HCT116 (cell line): Measurements from ENCODE around the gene HMCN2.

Source experiments
- CTCF ChIP-seq, 3 experiments: fragments of 200-600 bp in 1 of 3; sonication (generic) in 1 of 3; IDR thresholded peaks in 2 of 3; conservative IDR thresholded peaks in 1 of 3; 2 replicates each; pipeline ENCODE4 v1.5.1; 2012 to 2017; ENCODE audit warnings: low read depth in 2 of 3, low read length in 2 of 3, antibody characterized with exemption in 1 of 3, borderline replicate concordance in 1 of 3, control low read depth in 1 of 3, mild to moderate bottlenecking in 1 of 3, mixed read lengths in 1 of 3, mixed run types in 1 of 3, moderate library complexity in 1 of 3; ENCODE audit not compliant: insufficient read depth in 1 of 3
- POLR2AphosphoS5 ChIP-seq: IDR thresholded peaks from 2 replicates; pipeline ENCODE4 v1.6.1; 2011; ENCODE audit warnings: mild to moderate bottlenecking, low read depth, low read length, moderate library complexity
- SIN3A ChIP-seq: IDR thresholded peaks from 2 replicates; pipeline ENCODE4 v1.6.1; 2012; ENCODE audit warnings: low read depth
- SRF ChIP-seq: IDR thresholded peaks from 2 replicates; pipeline ENCODE4 v1.6.1; 2012; ENCODE audit warnings: low read depth
- ZNF274 ChIP-seq: fragments of 200-500 bp; sonication (Bioruptor generic); IDR thresholded peaks from 2 replicates; pipeline ENCODE4 v1.6.1; 2014; ENCODE audit warnings: mild to moderate bottlenecking, low read depth, low read length, inconsistent platforms

GRCh38 chr9:130337784-130338380 is 72.3 kb downstream of the HMCN2 start:
- TF ChIP-seq SIN3A (no peak), ZNF274 (no peak), CTCF (IDR thresholded peaks at IDR 0.05 in 2 of 3, conservative IDR thresholded peaks at IDR 0.05 in 1 of 3; ENCODE audit: borderline replicate concordance in 1 of 3, insufficient read depth in 1 of 3, low read depth in 2 of 3, low read length in 2 of 3) (no peak), SRF (no peak), POLR2AphosphoS5 (no peak)
